Stimulated activated CD8-positive, alpha-beta memory T cell treated with anti-CD3 and anti-CD28 coated beads, Interleukin-15, amount 100 ng/mL, for 48 hours (primary cell): ENCODE results near the gene TMEM150B.
"Not testable (repeated sequence)": the region's sequence is repeated elsewhere in the genome, so short reads cannot be mapped to it uniquely, and the experiment has no call there.

ENCODE experiments used
- DNase-seq, 2 donors: peaks; one replicate each; pipeline ENCODE4 v3.0.0-alpha.2; 2020; ENCODE audit warnings: low read depth in 2 of 2

TMEM150B gene

GRCh38 chr19:55339889-55340783, 15.0 kb upstream of the TMEM150B start:
- DNase-seq: no peak

- peak; percentile 100 for DNase-seq
Measured at GRCh38 chr19:55339105-55339888, 14.2 kb upstream of the TMEM150B start, which contains the start of gene KMT5C. Gene KMT5C, plus strand, starts transcription at chr19:55339876. Its CDS starts 2,061 bp downstream, at chr19:55341937.

DNA sequence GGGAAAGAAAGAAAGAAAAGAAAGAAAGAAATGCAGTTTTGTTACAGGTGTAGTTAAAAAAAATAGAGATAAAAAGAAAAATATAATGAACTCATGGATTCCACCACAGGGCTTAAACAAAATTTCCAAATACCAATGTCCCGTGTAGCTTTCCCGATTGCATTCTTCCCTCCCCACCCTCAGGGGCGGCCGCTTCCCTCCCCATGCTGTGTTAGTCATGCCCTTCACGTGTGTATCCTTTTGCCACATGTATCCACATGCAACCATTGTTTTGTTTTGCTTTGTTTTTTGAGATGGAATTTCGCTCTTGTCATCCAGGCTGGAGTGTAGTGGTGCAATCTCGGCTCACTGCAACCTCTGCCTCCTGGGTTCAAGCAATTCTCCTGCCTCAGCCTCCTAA, 11.0 kb upstream of the TMEM150B start:
- no peak for DNase-seq

DNA sequence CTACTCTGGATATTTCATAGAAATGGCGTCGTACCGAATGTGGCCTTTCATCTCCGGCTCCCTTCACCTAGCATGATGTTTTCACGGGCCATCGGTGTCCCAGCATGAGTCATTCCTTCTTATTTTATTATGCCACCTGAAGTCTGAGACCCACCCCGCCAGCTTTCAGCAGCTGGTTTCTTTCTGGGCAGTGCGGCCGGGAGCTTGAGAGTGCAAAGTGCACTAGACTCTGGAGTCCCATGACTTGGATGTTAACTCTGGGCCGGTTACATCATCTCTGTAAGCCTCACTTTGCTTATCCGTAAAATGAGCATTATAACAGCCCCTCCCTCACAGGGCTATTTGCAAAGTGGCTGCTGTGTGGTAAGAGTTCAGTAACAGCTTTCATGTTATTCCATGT, 8.7 kb upstream of the TMEM150B start:
- no peak for DNase-seq

DNA sequence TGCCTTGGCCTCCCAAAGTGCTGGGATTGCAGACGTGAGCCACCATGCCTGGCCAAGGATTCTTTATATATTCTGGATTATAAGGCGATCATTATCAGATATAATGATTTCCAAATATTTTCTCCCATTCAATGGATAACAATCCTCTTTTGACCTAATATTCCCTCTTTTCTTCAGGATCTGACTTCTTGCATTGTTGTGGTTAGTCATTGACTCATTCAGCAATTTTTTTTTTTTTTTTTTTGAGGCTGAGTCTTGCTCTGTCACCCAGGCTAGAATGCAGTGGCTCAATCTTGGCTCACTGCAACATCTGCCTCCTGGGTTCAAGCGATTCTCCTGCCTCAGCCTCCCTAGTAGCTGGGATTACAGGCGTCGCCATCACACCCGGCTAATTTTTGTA, 4.7 kb upstream of the TMEM150B start:
- not testable (repeated sequence) for DNase-seq

DNA sequence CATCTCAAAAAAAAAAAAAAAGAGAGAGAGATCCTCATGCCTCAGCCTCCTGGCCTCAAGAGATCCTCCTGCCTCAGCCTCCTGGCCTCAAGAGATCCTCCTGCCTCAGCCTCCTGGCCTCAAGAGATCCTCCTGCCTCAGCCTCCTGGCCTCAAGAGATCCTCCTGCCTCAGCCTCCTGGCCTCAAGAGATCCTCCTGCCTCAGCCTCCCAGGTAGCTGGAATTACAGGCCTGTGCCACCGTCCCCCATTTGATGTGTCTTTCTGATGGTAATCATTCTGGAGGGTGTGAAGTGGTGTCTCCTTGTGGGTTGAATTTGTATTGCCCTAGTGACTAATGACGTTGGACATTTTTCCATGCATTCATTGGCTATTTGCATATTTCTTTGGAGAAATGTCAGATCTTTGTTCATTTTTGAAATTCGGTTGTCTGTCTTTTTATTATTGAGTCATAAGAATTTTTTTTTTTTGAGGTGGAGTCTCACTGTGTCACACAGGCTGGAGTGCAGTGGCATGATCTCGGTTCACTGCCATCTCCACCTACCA, 3.7 kb upstream of the TMEM150B start:
- not testable (repeated sequence) for DNase-seq

DNA sequence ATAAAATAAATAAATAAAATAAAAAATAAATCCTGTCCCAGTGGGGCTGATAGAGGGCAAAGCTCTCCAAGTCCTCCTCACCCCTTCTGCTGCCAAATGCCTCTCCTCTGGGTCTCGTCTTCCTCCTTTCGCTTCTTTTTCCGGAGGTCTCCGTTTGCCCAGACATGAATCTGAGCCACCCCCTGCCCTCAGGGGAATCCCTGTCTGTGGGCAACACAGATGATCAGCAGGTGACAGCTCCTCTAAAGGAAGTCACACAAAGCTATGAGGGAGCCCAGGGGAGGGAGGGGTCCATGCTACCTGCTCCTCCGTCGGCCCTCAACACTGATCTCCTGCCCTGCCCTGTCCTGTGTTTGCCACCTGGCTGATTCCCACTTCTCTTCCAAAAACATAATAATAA, 479 bp downstream of the TMEM150B start:
- DNase-seq: no peak

- DNase-seq: no peak
Measured at GRCh38 chr19:55322204-55322885, 2.8 kb downstream of the TMEM150B start.

- DNase-seq: no peak
Measured at GRCh38 chr19:55321466-55322137, 3.5 kb downstream of the TMEM150B start.

DNA sequence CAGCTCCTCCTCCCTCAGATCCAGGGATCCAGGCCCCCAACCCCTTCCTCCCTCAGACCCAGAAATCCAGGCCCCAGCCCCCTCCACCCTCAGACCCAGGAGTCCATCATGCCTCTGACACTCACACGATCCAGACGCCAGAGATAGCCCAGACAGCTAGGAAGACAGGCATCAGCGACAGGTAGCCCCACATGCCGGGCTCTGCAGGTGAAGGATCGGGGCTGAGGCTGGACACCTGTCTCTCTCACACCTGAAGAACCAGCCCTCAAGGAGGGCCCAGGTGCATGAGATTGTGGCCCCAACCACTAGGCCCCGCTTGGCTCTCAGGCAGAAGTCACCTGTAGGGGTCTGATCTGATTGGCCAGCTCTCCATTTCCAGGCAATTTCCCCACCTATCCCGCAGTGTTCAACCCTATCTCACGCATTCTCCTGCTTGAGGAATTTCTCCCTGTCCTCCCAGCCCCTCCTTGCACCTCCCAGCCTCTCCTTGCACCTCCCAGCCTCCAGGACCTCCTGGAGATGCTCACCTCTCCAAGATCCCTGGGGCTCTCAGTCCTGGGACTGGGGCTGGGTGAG, 4.2 kb downstream of the TMEM150B start:
- no peak for DNase-seq

DNA sequence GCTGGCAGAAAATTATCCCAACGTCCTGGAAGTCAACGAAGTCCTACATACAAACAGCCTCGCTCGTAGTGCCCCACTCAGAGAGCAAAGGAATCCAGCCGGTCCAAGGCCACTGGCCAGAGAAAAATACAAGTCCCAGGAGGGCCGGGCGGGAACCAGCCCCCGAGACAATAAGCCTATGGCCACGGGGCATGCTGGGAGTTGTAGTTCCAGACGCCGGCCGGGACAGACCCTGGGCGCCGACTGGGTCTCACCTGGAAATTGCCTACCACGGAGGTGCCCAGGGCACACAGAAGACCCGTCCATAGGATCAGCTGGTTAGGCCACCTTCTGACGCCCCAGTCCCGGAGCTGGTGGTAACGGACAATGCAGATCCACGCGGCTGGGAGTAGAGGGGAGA, 5.4 kb downstream of the TMEM150B start:
- DNase-seq: no peak

DNA sequence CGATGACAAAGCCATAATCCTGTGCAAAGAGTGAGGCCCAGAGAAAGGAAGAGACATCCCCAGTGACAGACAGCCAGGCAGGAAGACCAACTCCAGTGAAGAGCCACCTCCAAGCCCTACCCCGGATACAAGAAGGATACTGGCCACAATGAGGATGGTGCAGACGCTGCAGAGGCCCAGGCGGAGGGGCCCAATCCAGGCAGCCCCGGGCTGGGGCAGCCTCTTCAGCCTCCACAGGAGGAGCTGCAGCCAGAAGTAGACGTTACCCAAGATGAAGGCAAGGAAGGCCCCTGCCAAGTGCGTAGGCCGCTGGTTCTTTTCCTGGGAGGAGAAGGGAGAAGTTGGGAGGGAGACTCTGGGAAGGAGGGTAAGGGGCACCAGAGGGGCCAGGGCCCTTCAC, 8.5 kb downstream of the TMEM150B start:
- no peak for DNase-seq

- DNase-seq: no peak
Measured at GRCh38 chr19:55315956-55316525, 9.1 kb downstream of the TMEM150B start.

- no peak for DNase-seq
Measured at GRCh38 chr19:55314396-55314795, 10.7 kb downstream of the TMEM150B start.

DNA sequence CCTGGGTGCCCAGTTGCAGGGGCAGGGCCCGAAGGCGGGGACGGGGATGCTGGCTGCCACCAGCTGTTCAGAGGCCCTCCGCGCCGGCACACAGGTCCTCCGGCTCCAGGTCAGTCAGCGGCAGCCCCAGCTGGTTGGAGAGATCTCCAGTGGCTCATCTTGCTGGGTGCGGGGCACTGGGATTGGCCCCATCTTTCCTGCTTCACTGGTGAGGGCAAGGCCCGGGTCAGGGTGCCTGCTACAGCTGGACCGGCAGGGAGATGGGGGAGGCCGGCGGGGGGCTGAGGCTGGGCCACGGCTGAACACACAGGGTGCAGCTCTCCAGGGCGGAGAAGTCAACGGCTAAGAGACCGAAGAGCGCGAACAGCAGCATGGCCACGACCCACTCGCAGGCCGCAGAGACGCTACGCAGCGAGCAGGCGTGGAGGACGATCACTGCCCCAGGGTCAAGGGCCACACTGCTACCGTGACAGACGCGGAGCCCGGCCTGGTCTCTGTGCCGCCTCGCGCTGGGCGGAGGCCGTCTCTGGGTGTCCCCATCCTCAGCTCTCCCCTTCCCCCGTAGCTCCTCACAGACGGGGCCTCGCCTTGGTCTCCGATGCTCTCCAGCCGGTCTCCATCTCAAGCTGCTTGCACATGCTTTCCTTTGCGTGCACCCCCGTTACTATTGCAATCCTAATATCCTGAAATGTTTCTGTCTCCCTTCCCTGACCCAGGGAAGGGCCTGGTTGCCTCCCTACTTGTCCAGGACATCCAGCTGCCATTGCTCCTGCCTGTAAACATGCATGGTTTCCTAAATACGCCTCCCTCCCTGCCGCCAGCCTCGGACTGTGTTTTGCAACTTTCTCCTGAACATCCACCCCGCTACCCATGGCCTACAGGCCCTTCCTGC, 12.3 kb downstream of the TMEM150B start:
- DNase-seq: no peak

GRCh38 chr19:55311797-55312196, 13.3 kb downstream of the TMEM150B start:
- DNase-seq: no peak

DNA sequence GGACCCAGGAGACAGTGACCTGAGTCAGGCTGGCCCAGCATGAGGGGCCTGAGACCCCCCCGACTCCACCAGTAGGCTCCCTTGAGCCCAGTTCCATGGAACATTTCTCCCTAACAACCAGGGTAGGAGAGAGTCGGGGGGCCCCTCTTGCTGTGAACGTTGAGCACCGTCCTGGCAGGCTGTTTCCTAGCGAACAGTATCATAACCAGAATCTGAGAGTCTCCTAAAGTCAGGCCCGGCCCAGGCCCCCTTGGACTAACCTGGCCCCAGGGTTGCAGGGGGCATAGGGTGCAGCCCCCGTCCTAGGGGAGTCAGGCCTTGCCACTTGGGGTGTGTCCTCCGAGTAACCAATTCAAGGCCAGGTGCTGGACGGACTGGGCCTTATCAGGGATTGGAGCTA, 13.7 kb downstream of the TMEM150B start:
- DNase-seq: no peak

DNA sequence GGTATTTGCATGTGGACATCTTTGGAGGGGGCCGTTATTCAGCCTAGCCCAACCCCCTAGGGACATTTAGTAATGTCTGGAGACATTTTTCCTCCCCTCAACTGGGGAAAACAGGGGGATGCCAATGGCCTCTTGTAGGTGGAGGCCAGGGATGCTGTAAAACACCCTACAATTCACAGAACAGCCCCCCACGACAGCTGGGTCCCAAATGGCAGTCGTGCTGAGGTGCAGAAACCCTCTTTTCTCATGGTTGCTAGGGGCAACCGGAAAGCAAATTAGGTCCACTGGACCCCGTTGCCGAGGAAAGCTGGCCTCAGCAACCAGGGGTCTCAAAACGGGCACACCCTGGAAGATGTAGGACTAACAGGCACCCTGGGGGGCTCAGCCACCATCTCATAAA, 14.6 kb downstream of the TMEM150B start:
- DNase-seq: no peak

- DNase-seq: no peak
Measured at GRCh38 chr19:55309448-55309847, 15.7 kb downstream of the TMEM150B start.

- no peak for DNase-seq
Measured at GRCh38 chr19:55308281-55308680, 16.9 kb downstream of the TMEM150B start.
